CD14-positive monocyte (primary cell): Measurements from ENCODE around the gene TNPO3. TPM values are rescaled to one million over a fixed set of nuclear protein-coding genes. Genes with fewer than 3 reads are reported as not detected.
A peak's percentile ranks its signal among the peaks of the same experiment; 100 is the strongest.

Experiments used
- DNase-seq, 3 donors: peaks; one replicate each; pipeline ENCODE4 v3.0.0-alpha.2; 2011 to 2022
- H2AFZ ChIP-seq: 2 replicates; pipeline ENCODE4 v1.6.0; 2012; ENCODE audit warnings: mild to moderate bottlenecking, low read depth, low read length, inconsistent platforms; ENCODE audit not compliant: insufficient read depth, poor library complexity, severe bottlenecking
- H3K27ac ChIP-seq, 2 donors: 1 replicate in 1 of 2; 2 replicates in 1 of 2; pipeline ENCODE4 v1.5.1; 2012 to 2013; ENCODE audit warnings: low read length in 2 of 2, control low read depth in 1 of 2, inconsistent platforms in 1 of 2, low read depth in 1 of 2, mild to moderate bottlenecking in 1 of 2
- H3K27me3 ChIP-seq, 2 donors: one replicate each; pipeline versions ENCODE4 v1.6.0 to v1.6.1; 2011 to 2013; ENCODE audit warnings: low read length in 2 of 2; ENCODE audit not compliant: control insufficient read depth in 2 of 2, insufficient read depth in 2 of 2
- H3K36me3 ChIP-seq, 2 donors: replicated peaks in 1 of 2; 1 replicate in 1 of 2; 2 replicates in 1 of 2; pipeline versions ENCODE4 v1.5.1 to v1.6.1; 2012 to 2013; ENCODE audit warnings: low read length in 2 of 2, control low read depth in 1 of 2, inconsistent platforms in 1 of 2, mild to moderate bottlenecking in 1 of 2; ENCODE audit not compliant: insufficient read depth in 2 of 2, control insufficient read depth in 1 of 2
- H3K4me1 ChIP-seq, 2 donors: 1 replicate in 1 of 2; 2 replicates in 1 of 2; pipeline versions ENCODE4 v1.5.1 to v1.6.1; 2012 to 2013; ENCODE audit warnings: low read length in 2 of 2, control low read depth in 1 of 2, inconsistent platforms in 1 of 2, mild to moderate bottlenecking in 1 of 2, moderate library complexity in 1 of 2; ENCODE audit not compliant: insufficient read depth in 2 of 2, control insufficient read depth in 1 of 2
- H3K4me2 ChIP-seq: replicated peaks from 2 replicates; pipeline ENCODE3; 2012; ENCODE audit warnings: low read length, moderate library complexity, mild to moderate bottlenecking; ENCODE audit not compliant: poor library complexity, severe bottlenecking; ENCODE audit errors: extremely low read depth
- H3K4me3 ChIP-seq, 3 experiments: fragments of 200-600 bp in 1 of 3; sonication (generic) in 1 of 3; replicated peaks in 1 of 3; 1 replicate in 2 of 3; 2 replicates in 1 of 3; pipeline ENCODE4 v1.5.1; 2011 to 2013; ENCODE audit warnings: low read length in 3 of 3, mild to moderate bottlenecking in 3 of 3, control low read depth in 2 of 3, low read depth in 2 of 3, inconsistent platforms in 1 of 3, moderate library complexity in 1 of 3
- H3K79me2 ChIP-seq: 2 replicates; pipeline ENCODE4 v1.6.0; 2012; ENCODE audit warnings: mild to moderate bottlenecking, control low read depth, inconsistent platforms, low read length, moderate library complexity; ENCODE audit not compliant: insufficient read depth
- H3K9ac ChIP-seq: 2 replicates; pipeline ENCODE4 v1.6.0; 2017; ENCODE audit warnings: low read length, mild to moderate bottlenecking; ENCODE audit not compliant: insufficient read depth, poor library complexity, severe bottlenecking
- H3K9me3 ChIP-seq, 2 donors: replicated peaks in 1 of 2; 1 replicate in 1 of 2; 2 replicates in 1 of 2; pipeline versions ENCODE4 v1.5.1 to v1.6.1; 2012 to 2013; ENCODE audit warnings: low read length in 2 of 2, control low read depth in 1 of 2; ENCODE audit not compliant: control insufficient read depth in 1 of 2, insufficient read depth in 1 of 2
- H4K20me1 ChIP-seq: 2 replicates; pipeline ENCODE4 v1.6.0; 2012; ENCODE audit warnings: mild to moderate bottlenecking, low read length, control low read depth, moderate library complexity; ENCODE audit not compliant: insufficient read depth
- H3K27ac Mint-ChIP-seq, 7 donors: one replicate each; pipeline ENCODE4 v1.8.0; 2020; ENCODE audit warnings: mild to moderate bottlenecking in 7 of 7, mixed read lengths in 7 of 7, moderate library complexity in 6 of 7, inconsistent platforms in 2 of 7
- H3K27me3 Mint-ChIP-seq, 3 donors: one replicate each; pipeline ENCODE4 v1.8.0; 2021 to 2022; ENCODE audit warnings: low read depth in 3 of 3, mild to moderate bottlenecking in 3 of 3, mixed read lengths in 3 of 3, moderate library complexity in 3 of 3, inconsistent platforms in 1 of 3
- H3K36me3 Mint-ChIP-seq, 2 donors: one replicate each; pipeline ENCODE4 v1.8.0; 2020; ENCODE audit warnings: mixed read lengths in 2 of 2, inconsistent platforms in 1 of 2, mild to moderate bottlenecking in 1 of 2
- H3K4me1 Mint-ChIP-seq: one replicate; pipeline ENCODE4 v1.8.0; 2020; ENCODE audit warnings: mild to moderate bottlenecking, mixed read lengths
- H3K4me3 Mint-ChIP-seq, 2 donors: one replicate each; pipeline ENCODE4 v1.8.0; 2020; ENCODE audit warnings: mild to moderate bottlenecking in 2 of 2, mixed read lengths in 2 of 2, moderate library complexity in 1 of 2
- H3K9me3 Mint-ChIP-seq, 7 donors: one replicate each; pipeline ENCODE4 v1.8.0; 2020 to 2022; ENCODE audit warnings: mixed read lengths in 7 of 7, mild to moderate bottlenecking in 6 of 7, moderate library complexity in 6 of 7, inconsistent platforms in 2 of 7
- CTCF ChIP-seq: fragments of 200-600 bp; IDR thresholded peaks from one replicate; pipeline ENCODE4 v1.8.0; 2022; ENCODE audit warnings: antibody characterized with exemption, mild to moderate bottlenecking
- WGBS: methylation state at CpG from one replicate; pipeline ENCODE4 v1.1.5; 2013; ENCODE audit warnings: missing lambda C conversion rate; ENCODE audit not compliant: insufficient coverage; 5-methylcytosine and 5-hydroxymethylcytosine counted together
- intact Hi-C, 2 donors: fragments of 100-400 bp; cut with micrococcal nuclease; formaldehyde crosslinking; loops; one replicate each; pipeline versions ENCODE4 v1.15.0 to v1.15.1; 2023
- polyA plus RNA-seq, 3 donors: library from polyadenylated mRNA; depleted of rRNA in 1 of 3; unstranded in 2 of 3; stranded (reverse) in 1 of 3; fragments of 300-500 nt in 2 of 3; fragments of >200 nt in 1 of 3; fragmentation: Illumina TruSeq in 2 of 3; gene quantifications; 1 replicate in 2 of 3; 2 replicates in 1 of 3; pipeline ENCODE4 v1.2.3, GENCODE V29; 2012 to 2021

Gene TNPO3
- polyA plus RNA-seq, 3 donors: 17.0 to 23.8 (median 19.7) TPM

GRCh38 chr7:128963327-128963757 is 91.6 kb downstream of the TNPO3 start:
- no peaks in the 10 kb centered on the region for H3K27me3 Mint-ChIP-seq
- H3K36me3 Mint-ChIP-seq: peaks cover 72 to 91% of the 10 kb centered on the region in 2 donors
- H3K4me2 ChIP-seq: no peak overlapping the region
- no peaks in the 10 kb centered on the region for H3K9me3 Mint-ChIP-seq
- no peak for TF ChIP-seq CTCF
- H3K4me1 ChIP-seq: no peaks in the 10 kb centered on the region
- H3K36me3 ChIP-seq: peaks cover 67 to 94% of the 10 kb centered on the region in 2 donors
- intact Hi-C loops: no loop called here
- H3K4me3 ChIP-seq: no peak overlapping the region
- H3K79me2 ChIP-seq: no peaks in the 10 kb centered on the region
- H3K27ac ChIP-seq: no peak overlapping the region
- H3K27me3 ChIP-seq: no peaks in the 10 kb centered on the region
- H3K9ac ChIP-seq: no peak overlapping the region
- no peaks in the 10 kb centered on the region for H3K4me1 Mint-ChIP-seq
- WGBS: no CpG with 5 or more reads among the region's 1 CpG
- no peaks in the 10 kb centered on the region for H3K9me3 ChIP-seq
- no peak overlapping the region for H3K4me3 Mint-ChIP-seq
- peak overlapping the region in 2 of 7 donors; percentile 43 to 46 for H3K27ac Mint-ChIP-seq
- no peak overlapping the region for H2AFZ ChIP-seq
- H4K20me1 ChIP-seq: peaks cover 6% of the 10 kb centered on the region
- DNase-seq: peak in 2 of 3 donors; percentile 8 to 69

GRCh38 chr7:128962899-128963298 is 92.0 kb downstream of the TNPO3 start:
- Histone ChIP-seq H3K27ac (peak overlapping the region in 1 of 2 donors; percentile 6), H3K4me2 (no peak overlapping the region), H3K4me3 (no peak overlapping the region), H3K4me1 (peaks cover 0 to under 1% of the 10 kb centered on the region in 2 donors), H4K20me1 (peaks cover 6% of the 10 kb centered on the region), H3K9ac (no peak overlapping the region), H3K79me2 (no peaks in the 10 kb centered on the region), H3K9me3 (no peaks in the 10 kb centered on the region), H3K27me3 (no peaks in the 10 kb centered on the region), H3K36me3 (peaks cover 64 to 93% of the 10 kb centered on the region in 2 donors), H2AFZ (no peak overlapping the region)
- no peak for TF ChIP-seq CTCF
- H3K4me1 Mint-ChIP-seq: peaks cover 3% of the 10 kb centered on the region
- DNase-seq: no peak
- no peaks in the 10 kb centered on the region for H3K9me3 Mint-ChIP-seq
- H3K36me3 Mint-ChIP-seq: peaks cover 72 to 90% of the 10 kb centered on the region in 2 donors
- no peaks in the 10 kb centered on the region for H3K27me3 Mint-ChIP-seq
- no peak overlapping the region for H3K4me3 Mint-ChIP-seq
- peak overlapping the region in 1 of 7 donors; percentile 43 for H3K27ac Mint-ChIP-seq
- intact Hi-C loops: no loop called here
